HEK293 (cell line): Measurements from ENCODE around the gene SLC35D3.

Source experiments
- CTCF ChIP-seq: fragments of 450-650 bp; formaldehyde crosslinking; IDR thresholded peaks from 2 replicates; pipeline ENCODE4 v1.5.1; 2016; ENCODE audit warnings: missing biosample characterization, missing genetic modification characterization
- REST ChIP-seq: fragments of 450-650 bp; formaldehyde crosslinking; IDR thresholded peaks from 2 replicates; pipeline ENCODE4 v1.5.1; 2016; ENCODE audit warnings: missing biosample characterization, missing genetic modification characterization
- ZNF114 ChIP-seq: fragments of 450-650 bp; formaldehyde crosslinking; IDR thresholded peaks from 2 replicates; pipeline ENCODE4 v1.5.0; 2017; ENCODE audit warnings: missing biosample characterization, missing genetic modification characterization
- ZNF121 ChIP-seq: fragments of 450-650 bp; formaldehyde crosslinking; IDR thresholded peaks from 2 replicates; pipeline ENCODE4 v1.5.1; 2016; ENCODE audit warnings: missing biosample characterization, missing genetic modification characterization
- ZNF146 ChIP-seq: fragments of 450-650 bp; formaldehyde crosslinking; IDR thresholded peaks from 2 replicates; pipeline ENCODE4 v1.5.1; 2016; ENCODE audit warnings: missing biosample characterization, missing genetic modification characterization
- ZNF274 ChIP-seq, 2 experiments: fragments of 200-500 bp in 1 of 2; fragments of 450-650 bp in 1 of 2; sonication (Bioruptor generic) in 1 of 2; formaldehyde crosslinking in 1 of 2; IDR thresholded peaks; 2 replicates each; pipeline versions ENCODE4 v1.5.1 to v1.6.1; 2014 to 2016; ENCODE audit warnings: borderline replicate concordance in 1 of 2, inconsistent platforms in 1 of 2, low read length in 1 of 2, missing biosample characterization in 1 of 2, missing genetic modification characterization in 1 of 2
- ZNF561 ChIP-seq: fragments of 450-650 bp; IDR thresholded peaks from 2 replicates; pipeline ENCODE4 v1.5.1; 2018; ENCODE audit warnings: missing biosample characterization, missing genetic modification characterization, borderline replicate concordance
- TF ChIP-seq, protein P1 (sequence below): fragments of 450-650 bp; formaldehyde crosslinking; IDR thresholded peaks from 2 replicates; pipeline ENCODE4 v1.5.1; 2016; ENCODE audit warnings: missing biosample characterization, missing genetic modification characterization, low read depth

DNA sequence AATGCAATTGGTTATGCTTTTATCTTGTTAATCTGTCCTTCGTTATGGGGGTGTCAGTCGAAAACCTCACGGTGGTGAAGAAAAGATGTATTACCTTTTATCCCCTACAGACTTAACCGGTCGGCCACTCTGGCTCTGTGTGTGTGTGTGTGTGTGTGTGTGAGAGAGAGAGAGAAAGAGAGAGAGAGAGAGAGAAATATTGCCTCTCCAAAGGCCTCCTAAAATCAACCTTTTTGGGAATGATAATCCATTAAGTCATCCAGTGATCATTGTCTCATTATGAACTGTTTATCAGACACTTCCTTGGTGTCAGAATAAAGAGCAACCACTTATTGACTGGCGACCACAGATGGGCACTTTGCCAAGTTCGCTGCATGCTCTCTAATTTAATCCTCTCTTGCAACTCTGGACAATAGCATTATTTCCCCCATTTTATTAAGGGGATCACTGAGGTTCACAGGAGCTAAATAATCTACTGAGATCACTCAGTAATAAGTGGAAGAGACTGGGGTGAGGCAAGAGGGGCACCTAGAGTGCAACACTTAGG, 30.7 kb downstream of the SLC35D3 start:
- no peak for TF ChIP-seq ZNF121 (tag by site-specific recombination)
- TF ChIP-seq ZNF274 (IDR thresholded peaks at IDR 0.05; ENCODE audit: low read length) = no peak
- TF ChIP-seq ZNF274 (tag by site-specific recombination; IDR thresholded peaks at IDR 0.05; ENCODE audit: borderline replicate concordance) = no peak
- no peak for TF ChIP-seq CTCF (tag by site-specific recombination)
- TF ChIP-seq REST (tag by site-specific recombination) = no peak
- TF ChIP-seq, protein P1, sequence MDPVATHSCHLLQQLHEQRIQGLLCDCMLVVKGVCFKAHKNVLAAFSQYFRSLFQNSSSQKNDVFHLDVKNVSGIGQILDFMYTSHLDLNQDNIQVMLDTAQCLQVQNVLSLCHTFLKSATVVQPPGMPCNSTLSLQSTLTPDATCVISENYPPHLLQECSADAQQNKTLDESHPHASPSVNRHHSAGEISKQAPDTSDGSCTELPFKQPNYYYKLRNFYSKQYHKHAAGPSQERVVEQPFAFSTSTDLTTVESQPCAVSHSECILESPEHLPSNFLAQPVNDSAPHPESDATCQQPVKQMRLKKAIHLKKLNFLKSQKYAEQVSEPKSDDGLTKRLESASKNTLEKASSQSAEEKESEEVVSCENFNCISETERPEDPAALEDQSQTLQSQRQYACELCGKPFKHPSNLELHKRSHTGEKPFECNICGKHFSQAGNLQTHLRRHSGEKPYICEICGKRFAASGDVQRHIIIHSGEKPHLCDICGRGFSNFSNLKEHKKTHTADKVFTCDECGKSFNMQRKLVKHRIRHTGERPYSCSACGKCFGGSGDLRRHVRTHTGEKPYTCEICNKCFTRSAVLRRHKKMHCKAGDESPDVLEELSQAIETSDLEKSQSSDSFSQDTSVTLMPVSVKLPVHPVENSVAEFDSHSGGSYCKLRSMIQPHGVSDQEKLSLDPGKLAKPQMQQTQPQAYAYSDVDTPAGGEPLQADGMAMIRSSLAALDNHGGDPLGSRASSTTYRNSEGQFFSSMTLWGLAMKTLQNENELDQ = no peak
- no peak for TF ChIP-seq ZNF114 (tag by site-specific recombination)
- TF ChIP-seq ZNF146 (tag by site-specific recombination) = no peak
- TF ChIP-seq ZNF561 (tag by site-specific recombination) = no peak
